NB4 (cell line): ENCODE data around the gene ZNF500.
A peak's percentile ranks its signal among the peaks of the same experiment; 100 is the strongest.

Experiments used
- DNase-seq: peaks from one replicate; pipeline ENCODE4 v3.0.0; 2010; ENCODE audit warnings: low read depth
- H3K4me3 ChIP-seq: one replicate; pipeline ENCODE4 v1.5.1; 2011; ENCODE audit warnings: mild to moderate bottlenecking, low read depth, low read length, moderate library complexity
- CTCF ChIP-seq: IDR thresholded peaks from one replicate; pipeline ENCODE4 v1.5.1; 2012; ENCODE audit warnings: low read depth, low read length
- MYC ChIP-seq: IDR thresholded peaks from 2 replicates; pipeline ENCODE4 v1.6.1; 2011; ENCODE audit warnings: low read depth, low read length
- POLR2A ChIP-seq: IDR thresholded peaks from 2 replicates; pipeline ENCODE4 v1.6.1; 2011; ENCODE audit warnings: mild to moderate bottlenecking; ENCODE audit not compliant: insufficient read length; ENCODE audit errors: extremely low read depth
- TF ChIP-seq, protein P1 (sequence below): IDR thresholded peaks from 2 replicates; pipeline ENCODE4 v1.6.1; 2011; ENCODE audit warnings: low read depth, low read length

Gene ZNF500

DNA sequence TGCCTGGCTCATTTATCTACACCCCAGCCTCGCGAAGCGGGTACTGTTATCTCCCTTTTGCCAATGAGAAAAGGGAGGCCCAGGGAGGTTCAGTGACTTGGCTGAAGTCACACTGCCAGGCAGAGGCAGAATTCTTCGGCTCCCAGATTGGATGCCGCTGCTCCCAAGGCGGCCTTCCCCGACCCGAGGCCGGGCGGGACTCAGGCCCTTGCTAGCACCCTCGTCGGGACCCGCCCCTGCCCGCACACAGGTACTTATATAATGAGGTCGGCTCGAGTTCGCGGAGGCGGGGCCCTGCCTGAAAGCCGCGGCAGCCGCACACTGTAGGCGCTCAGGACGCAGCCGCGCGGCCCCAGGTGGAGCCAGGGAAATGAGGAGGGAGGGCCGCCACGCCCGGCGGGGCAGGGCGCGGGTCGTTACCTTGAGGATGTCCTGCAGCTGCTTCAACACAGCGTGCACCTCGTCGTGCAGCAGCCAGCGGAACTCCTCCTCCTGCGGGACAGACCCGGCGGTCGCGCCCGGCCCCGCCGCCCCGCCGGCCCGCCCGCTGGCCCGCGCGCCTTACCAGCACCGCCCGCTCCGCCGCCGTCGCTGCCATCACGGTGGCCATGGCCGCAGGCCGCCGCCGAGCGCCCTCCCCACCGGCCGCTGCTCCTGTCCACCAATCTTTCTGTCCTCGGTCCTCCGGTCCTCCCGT is 35.1 kb upstream of the ZNF500 start, which contains the start of gene ROGDI:
TSS of gene ROGDI (minus strand) at position 672 of the 697 bp plus-strand sequence. CDS start at position 610, 62 bp downstream.
- peak within 1 kb of the TSS; percentile 73 for H3K4me3 ChIP-seq
- TF ChIP-seq POLR2A (peak; percentile 19), MYC (peak; percentile 45; the same call in 1 of the 2 replicates), CTCF (no peak)
- TF ChIP-seq, protein P1, sequence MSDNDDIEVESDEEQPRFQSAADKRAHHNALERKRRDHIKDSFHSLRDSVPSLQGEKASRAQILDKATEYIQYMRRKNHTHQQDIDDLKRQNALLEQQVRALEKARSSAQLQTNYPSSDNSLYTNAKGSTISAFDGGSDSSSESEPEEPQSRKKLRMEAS, result no peak; the same call in 1 of the 2 replicates
- DNase-seq, result peak; percentile 83

GRCh38 chr16:4801051-4801961 is 34.3 kb upstream of the ZNF500 start:
- DNase-seq, result peak; percentile 38
- TF ChIP-seq POLR2A (no peak), CTCF (no peak), MYC (no peak)
- TF ChIP-seq, protein P1, result no peak

GRCh38 chr16:4800290-4801041 is 33.5 kb upstream of the ZNF500 start:
- DNase-seq, result peak; percentile 99
- peak overlapping the region; percentile 73 for H3K4me3 ChIP-seq
- TF ChIP-seq CTCF (no peak), MYC (peak; percentile 85; the same call in 1 of the 2 replicates), POLR2A (peak; percentile 37)
- TF ChIP-seq, protein P1, result peak; percentile 71

More at GRCh38 chr16:4801051-4801961, 34.3 kb upstream of the ZNF500 start:
- peak overlapping the region; percentile 73 for H3K4me3 ChIP-seq

DNA sequence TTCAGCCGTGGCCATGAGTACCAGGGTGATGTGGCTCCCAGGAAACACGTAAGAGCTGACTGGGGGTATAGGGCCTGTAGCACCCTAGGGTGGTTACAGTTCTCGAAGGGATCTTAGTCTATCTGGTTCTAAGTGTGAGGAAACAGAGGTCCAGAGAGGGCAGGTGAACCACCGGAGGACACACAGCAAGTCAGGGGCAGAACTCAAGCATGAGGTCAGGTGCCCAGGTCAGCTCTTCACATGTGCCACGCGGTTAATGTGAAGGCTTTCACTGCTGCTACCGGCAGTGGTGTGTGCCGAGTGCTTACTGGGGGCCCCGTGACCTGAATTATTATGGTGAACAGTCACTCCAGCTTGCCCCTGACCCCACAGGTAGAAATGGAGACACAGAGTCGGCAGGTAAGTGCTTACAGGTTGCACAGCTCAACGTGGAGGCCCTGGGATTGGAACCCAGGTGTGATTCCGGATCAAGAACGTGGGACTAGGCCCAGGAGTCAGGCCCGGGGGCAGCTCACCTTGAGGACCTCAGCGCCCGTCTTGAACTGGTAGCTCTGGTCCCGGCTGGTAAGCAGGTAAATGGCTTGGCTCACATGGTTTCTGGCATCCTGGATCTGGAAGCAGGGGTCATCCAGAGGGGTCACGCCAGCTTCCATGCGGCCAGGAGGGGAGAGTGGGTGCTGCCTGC is 32.4 kb upstream of the ZNF500 start:
- TF ChIP-seq POLR2A (no peak), MYC (no peak), CTCF (no peak)
- no peak for DNase-seq
- H3K4me3 ChIP-seq, result no peak overlapping the region

GRCh38 chr16:4798456-4798855 is 31.5 kb upstream of the ZNF500 start:
- no peak for DNase-seq

More at GRCh38 chr16:4798456-4798855, 31.5 kb upstream of the ZNF500 start:
- no peak overlapping the region for H3K4me3 ChIP-seq
- no peak for TF ChIP-seq CTCF
- TF ChIP-seq, protein P1, result no peak
- no peak for TF ChIP-seq MYC
- no peak for TF ChIP-seq POLR2A
